Ascending aorta (tissue), 2 donors: ENCODE data around the gene PHKA2. TPM values are rescaled to one million over a fixed set of nuclear protein-coding genes. Genes with fewer than 3 reads are reported as not detected.

Experiments used
- DNase-seq, 2 donors: peaks; one replicate each; pipeline ENCODE4 v3.0.0-alpha.2; 2019; ENCODE audit warnings: low spot score in 2 of 2
- H3K27ac ChIP-seq, 2 donors: fragments of 200-600 bp; sonication (generic); one replicate each; pipeline ENCODE4 v1.5.1; 2016 to 2017; ENCODE audit warnings: mild to moderate bottlenecking in 1 of 2
- H3K27me3 ChIP-seq: fragments of 200-600 bp; sonication (generic); one replicate; pipeline ENCODE4 v1.5.1; 2017
- H3K36me3 ChIP-seq, 2 donors: fragments of 200-600 bp; sonication (generic); one replicate each; pipeline ENCODE4 v1.5.1; 2016
- H3K4me1 ChIP-seq, 2 donors: fragments of 200-600 bp; sonication (generic); one replicate each; pipeline ENCODE4 v1.5.1; 2016 to 2017; ENCODE audit warnings: mild to moderate bottlenecking in 1 of 2
- H3K4me3 ChIP-seq, 2 donors: fragments of 200-600 bp; sonication (generic); one replicate each; pipeline ENCODE4 v1.5.1; 2016 to 2017; ENCODE audit warnings: mild to moderate bottlenecking in 1 of 2
- H3K9me3 ChIP-seq, 2 donors: fragments of 200-600 bp; sonication (generic); one replicate each; pipeline ENCODE4 v1.5.1; 2016
- intact Hi-C: fragments of 100-400 bp; cut with DNase I; formaldehyde crosslinking; loops from one replicate; pipeline ENCODE4 v1.15.1; 2023
- total RNA-seq: library from RNA; depleted of rRNA; stranded (reverse); fragments of >200 nt; gene quantifications from one replicate; pipeline ENCODE4 v1.1.0, GENCODE V29; 2016
- TF ChIP-seq, protein P1 (sequence below), 3 experiments: fragments of 200-600 bp in 2 of 3; fragments of 450-650 bp in 1 of 3; sonication (generic) in 2 of 3; IDR thresholded peaks; one replicate each; pipeline ENCODE4 v1.5.1; 2016 to 2019; ENCODE audit warnings: antibody characterized with exemption in 3 of 3, mild to moderate bottlenecking in 1 of 3, moderate library complexity in 1 of 3

Gene PHKA2
- total RNA-seq, 1 donor from 2014 or later, result 16.0 TPM

DNA sequence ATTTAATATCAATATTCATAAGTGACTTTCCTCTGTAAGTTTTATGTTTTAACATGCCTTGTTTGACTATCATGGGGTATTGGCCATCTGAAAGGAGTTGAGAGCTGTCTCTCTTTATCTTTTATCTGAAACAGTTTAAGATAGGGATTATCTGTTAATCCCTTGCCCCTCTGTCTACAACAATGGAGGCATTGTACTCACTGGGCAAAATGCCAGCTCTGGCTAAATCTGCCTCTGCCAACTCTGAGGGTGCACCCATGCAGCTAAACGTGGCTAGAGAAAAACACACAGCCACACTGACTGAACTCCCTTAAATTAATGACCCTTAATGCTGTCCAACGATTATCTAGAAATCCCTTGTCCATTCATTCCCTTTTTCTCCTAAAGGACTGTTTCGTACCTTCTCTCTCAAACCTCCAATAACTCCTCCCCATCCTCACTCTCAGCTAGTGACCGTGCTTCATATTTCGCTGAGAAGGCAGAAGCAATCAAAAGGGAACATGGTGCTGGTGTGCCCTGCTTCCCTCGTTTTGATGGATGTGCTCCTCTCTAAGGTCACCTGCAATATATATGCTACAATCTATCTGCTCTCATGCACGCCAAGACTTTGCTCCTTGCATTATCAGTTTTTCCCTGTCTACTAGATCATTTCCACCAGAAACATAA is 10.3 kb downstream of the PHKA2 start:
- DNase-seq, result no peak
- no peak overlapping the region for H3K27ac ChIP-seq
- intact Hi-C loops, result no loop called here
- H3K27me3 ChIP-seq, result no peaks in the 10 kb centered on the region
- TF ChIP-seq, protein P1, sequence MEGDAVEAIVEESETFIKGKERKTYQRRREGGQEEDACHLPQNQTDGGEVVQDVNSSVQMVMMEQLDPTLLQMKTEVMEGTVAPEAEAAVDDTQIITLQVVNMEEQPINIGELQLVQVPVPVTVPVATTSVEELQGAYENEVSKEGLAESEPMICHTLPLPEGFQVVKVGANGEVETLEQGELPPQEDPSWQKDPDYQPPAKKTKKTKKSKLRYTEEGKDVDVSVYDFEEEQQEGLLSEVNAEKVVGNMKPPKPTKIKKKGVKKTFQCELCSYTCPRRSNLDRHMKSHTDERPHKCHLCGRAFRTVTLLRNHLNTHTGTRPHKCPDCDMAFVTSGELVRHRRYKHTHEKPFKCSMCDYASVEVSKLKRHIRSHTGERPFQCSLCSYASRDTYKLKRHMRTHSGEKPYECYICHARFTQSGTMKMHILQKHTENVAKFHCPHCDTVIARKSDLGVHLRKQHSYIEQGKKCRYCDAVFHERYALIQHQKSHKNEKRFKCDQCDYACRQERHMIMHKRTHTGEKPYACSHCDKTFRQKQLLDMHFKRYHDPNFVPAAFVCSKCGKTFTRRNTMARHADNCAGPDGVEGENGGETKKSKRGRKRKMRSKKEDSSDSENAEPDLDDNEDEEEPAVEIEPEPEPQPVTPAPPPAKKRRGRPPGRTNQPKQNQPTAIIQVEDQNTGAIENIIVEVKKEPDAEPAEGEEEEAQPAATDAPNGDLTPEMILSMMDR (IDR thresholded peaks at IDR 0.05), result no peak
- H3K4me3 ChIP-seq, result no peak overlapping the region
- no peaks in the 10 kb centered on the region for H3K9me3 ChIP-seq
- no peaks in the 10 kb centered on the region for H3K4me1 ChIP-seq
- H3K36me3 ChIP-seq, result no peaks in the 10 kb centered on the region

DNA sequence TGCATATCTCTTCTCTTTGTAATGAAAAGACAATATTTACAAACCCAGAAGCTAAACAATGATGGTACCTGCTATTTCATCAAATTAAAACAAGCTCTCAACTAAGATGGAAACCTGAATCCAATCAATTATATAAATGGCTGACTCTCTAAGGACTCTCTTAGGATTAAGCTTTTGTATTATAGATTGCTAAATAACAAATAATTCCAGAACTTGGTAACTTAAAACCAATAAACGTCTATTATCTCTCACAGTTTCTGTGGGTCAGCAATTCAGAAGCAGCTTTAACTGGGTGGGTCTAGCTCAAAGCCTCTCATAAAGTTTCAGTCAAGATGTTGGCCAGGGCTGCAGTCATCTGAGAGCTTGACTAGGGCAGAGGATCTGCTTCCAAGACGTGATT is 12.4 kb downstream of the PHKA2 start:
- no peaks in the 10 kb centered on the region for H3K36me3 ChIP-seq
- TF ChIP-seq, protein P1 (IDR thresholded peaks at IDR 0.05), result no peak
- no peak overlapping the region for H3K27ac ChIP-seq
- H3K27me3 ChIP-seq, result no peaks in the 10 kb centered on the region
- no peaks in the 10 kb centered on the region for H3K9me3 ChIP-seq
- H3K4me1 ChIP-seq, result no peaks in the 10 kb centered on the region
- intact Hi-C loops, result no loop called here
- no peak for DNase-seq
- H3K4me3 ChIP-seq, result no peak overlapping the region

DNA sequence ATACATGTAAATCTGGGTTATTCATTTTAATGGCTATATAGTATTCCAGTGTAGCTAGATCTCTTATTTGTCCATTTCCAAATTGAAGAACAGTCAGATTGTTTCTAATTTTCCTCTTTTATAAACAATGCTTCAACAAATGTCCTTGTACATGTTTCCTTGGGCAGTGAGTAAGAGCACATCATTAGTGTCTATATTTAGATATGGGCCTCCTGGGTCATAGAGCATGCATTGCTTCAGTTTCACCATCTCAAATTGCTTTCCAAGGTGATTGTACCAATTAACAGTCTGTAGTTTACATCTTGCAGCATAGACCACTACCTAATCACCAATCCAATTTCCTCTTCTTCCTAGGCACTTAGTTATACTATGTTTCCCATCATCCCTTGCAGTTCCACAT is 13.4 kb downstream of the PHKA2 start:
- no peak overlapping the region for H3K4me3 ChIP-seq
- intact Hi-C loops, result no loop called here
- no peak for DNase-seq

DNA sequence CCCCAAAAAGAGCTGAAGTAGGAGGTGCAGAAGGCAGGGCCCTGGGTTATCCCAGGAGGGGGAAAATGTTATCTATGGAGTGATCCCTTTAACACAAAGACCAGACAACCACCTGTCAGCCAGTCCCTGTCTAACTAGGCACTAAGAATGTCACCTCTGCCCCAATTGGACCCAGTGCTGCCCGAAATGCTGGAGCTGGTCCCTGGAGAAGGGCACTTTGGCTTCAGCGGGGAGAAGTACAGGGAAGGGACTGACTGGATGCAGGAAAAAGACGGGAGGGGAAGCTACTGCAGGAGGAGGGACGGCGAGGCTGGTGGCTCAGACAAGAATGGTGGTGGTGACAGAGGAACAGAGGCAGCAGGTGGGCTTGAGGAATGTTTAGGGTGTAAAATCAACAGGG is 17.3 kb downstream of the PHKA2 start:
- Histone ChIP-seq H3K27ac (no peak overlapping the region), H3K9me3 (no peaks in the 10 kb centered on the region), H3K4me3 (no peak overlapping the region), H3K36me3 (no peaks in the 10 kb centered on the region), H3K4me1 (no peaks in the 10 kb centered on the region), H3K27me3 (no peaks in the 10 kb centered on the region)
- DNase-seq, result no peak
- intact Hi-C loops, result no loop called here
- TF ChIP-seq, protein P1 (IDR thresholded peaks at IDR 0.05), result no peak

More for the DNA sequence above, 13.4 kb downstream of the PHKA2 start:
- H3K27me3 ChIP-seq, result no peaks in the 10 kb centered on the region
- H3K27ac ChIP-seq, result no peak overlapping the region
- no peaks in the 10 kb centered on the region for H3K9me3 ChIP-seq
- H3K36me3 ChIP-seq, result no peaks in the 10 kb centered on the region
- no peaks in the 10 kb centered on the region for H3K4me1 ChIP-seq
- TF ChIP-seq, protein P1 (IDR thresholded peaks at IDR 0.05), result no peak

DNA sequence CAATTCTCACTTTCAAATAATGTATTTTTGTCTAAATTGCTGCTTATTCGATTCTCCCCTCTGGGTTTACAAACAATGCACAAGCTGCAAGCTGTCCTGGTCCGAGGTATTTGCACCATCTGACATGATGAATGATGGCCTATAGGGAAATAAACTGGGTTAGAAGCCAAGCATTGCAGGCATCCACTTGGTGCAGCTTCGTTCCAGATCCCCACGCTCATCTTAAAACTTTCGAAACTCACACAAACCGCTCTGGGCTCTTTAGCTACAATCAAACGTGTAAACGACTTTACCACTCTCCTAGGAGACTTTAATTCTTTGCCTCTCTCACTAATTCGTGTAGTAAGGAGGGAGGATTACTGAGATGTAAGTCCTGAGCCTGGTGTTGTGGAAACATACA is 19.0 kb downstream of the PHKA2 start:
- H3K27me3 ChIP-seq, result no peaks in the 10 kb centered on the region
- no peaks in the 10 kb centered on the region for H3K36me3 ChIP-seq
- no peaks in the 10 kb centered on the region for H3K4me1 ChIP-seq
- H3K27ac ChIP-seq, result no peak overlapping the region
- TF ChIP-seq, protein P1 (IDR thresholded peaks at IDR 0.05), result no peak
- H3K9me3 ChIP-seq, result no peaks in the 10 kb centered on the region
- no peak for DNase-seq
- intact Hi-C loops, result no loop called here
- H3K4me3 ChIP-seq, result no peak overlapping the region

DNA sequence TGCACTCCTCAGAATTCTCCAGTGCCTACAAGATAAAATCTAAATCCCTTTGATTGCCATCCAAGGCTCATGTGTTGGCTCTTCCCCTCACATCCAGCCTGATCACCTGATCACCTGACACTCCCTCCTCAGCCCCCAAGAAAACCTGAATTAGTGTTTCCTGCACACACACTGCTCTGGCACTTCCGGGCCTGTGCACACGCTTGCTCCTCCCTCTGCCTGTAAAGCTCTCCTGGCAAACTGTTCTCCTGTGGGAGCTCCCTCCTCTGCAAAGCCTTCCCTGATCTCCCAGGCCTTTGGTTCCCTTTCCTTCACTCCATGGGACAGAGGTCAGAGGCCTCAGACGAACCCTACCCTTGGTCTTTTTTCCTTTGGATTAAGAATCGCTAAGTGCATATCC is 19.9 kb downstream of the PHKA2 start:
- Histone ChIP-seq H3K4me3 (no peak overlapping the region), H3K4me1 (no peaks in the 10 kb centered on the region), H3K9me3 (no peaks in the 10 kb centered on the region), H3K27me3 (no peaks in the 10 kb centered on the region), H3K36me3 (no peaks in the 10 kb centered on the region), H3K27ac (no peak overlapping the region)
- TF ChIP-seq, protein P1 (IDR thresholded peaks at IDR 0.05), result no peak
- intact Hi-C loops, result no loop called here
- no peak for DNase-seq
